ENCODE measurements around the gene DGKQ.

GRCh38 chr4:989722-990471 is 16.5 kb upstream of the DGKQ start:
- TF ChIP-seq REST (IDR thresholded peaks at IDR 0.05; ENCODE audit: unreplicated experiment) (no peak), CTCF (conservative IDR thresholded peaks at IDR 0.05; ENCODE audit: low read depth in 2 of 2) (no peak), EZH2 (IDR thresholded peaks at IDR 0.05; ENCODE audit: low read depth, unreplicated experiment) (no peak), POLR2AphosphoS5 (IDR thresholded peaks at IDR 0.05; ENCODE audit: low read depth) (no peak), ZNF114 (CRISPR knock-in tag; IDR thresholded peaks at IDR 0.05) (no peak), EZH2phosphoT487 (IDR thresholded peaks at IDR 0.05; ENCODE audit: unreplicated experiment) (no peak), ETS1 (IDR thresholded peaks at IDR 0.05) (no peak), ZNF462 (CRISPR knock-in tag; IDR thresholded peaks at IDR 0.05) (no peak), JUNB (IDR thresholded peaks at IDR 0.05; ENCODE audit: unreplicated experiment) (no peak)

All from GM23338 (cell line).